Left lung (tissue), 10 donors: ENCODE measurements around the gene TNFAIP8. TPM values are rescaled to one million over a fixed set of nuclear protein-coding genes. Genes with fewer than 3 reads are reported as not detected.
A peak's percentile ranks its signal among the peaks of the same experiment; 100 is the strongest.

Experiments used
- ATAC-seq: fragments of 200-7000 bp; cut with Tn5 transposase; one replicate; pipeline ENCODE4 v1.9.1; 2020; ENCODE audit warnings: moderate library complexity
- DNase-seq, 4 donors: peaks; one replicate each; pipeline ENCODE4 v3.0.0-alpha.2; 2013 to 2020
- H3K27ac ChIP-seq, 2 donors: fragments of 200-600 bp; sonication (generic) in 1 of 2; one replicate each; pipeline versions ENCODE4 v1.5.0 to v1.8.0; 2020 to 2021
- H3K27me3 ChIP-seq, 2 donors: fragments of 200-600 bp; sonication (generic) in 1 of 2; one replicate each; pipeline versions ENCODE4 v1.5.0 to v1.8.0; 2020 to 2021
- H3K36me3 ChIP-seq, 2 donors: fragments of 200-600 bp; sonication (generic) in 1 of 2; one replicate each; pipeline versions ENCODE4 v1.5.0 to v1.8.0; 2020 to 2021
- H3K4me1 ChIP-seq, 2 donors: fragments of 200-600 bp; one replicate each; pipeline ENCODE4 v1.8.0; 2021
- H3K4me3 ChIP-seq, 2 donors: fragments of 200-600 bp; sonication (generic) in 1 of 2; one replicate each; pipeline versions ENCODE4 v1.5.0 to v1.8.0; 2020 to 2021; ENCODE audit warnings: mild to moderate bottlenecking in 1 of 2
- H3K9me3 ChIP-seq, 2 donors: fragments of 200-600 bp; sonication (generic) in 1 of 2; one replicate each; pipeline versions ENCODE4 v1.5.0 to v1.8.0; 2020 to 2021
- CTCF ChIP-seq, 2 donors: fragments of 200-600 bp; sonication (generic) in 1 of 2; IDR thresholded peaks; one replicate each; pipeline versions ENCODE4 v1.5.0 to v1.8.0; 2021; ENCODE audit warnings: antibody characterized with exemption in 2 of 2
- intact Hi-C, 2 donors: fragments of 100-400 bp; cut with DNase I; formaldehyde crosslinking; loops; one replicate each; pipeline versions ENCODE4 v1.11.2 to v1.14.2; 2022
- polyA plus RNA-seq, 6 donors: library from polyadenylated mRNA; unstranded; fragments of 120-200 nt; gene quantifications; one replicate each; pipeline ENCODE4 v1.2.1, GENCODE V29; 2013; ENCODE audit not compliant: insufficient read length in 6 of 6
- total RNA-seq, 2 donors: library from RNA; stranded (reverse); fragmentation: NEBNext Ultra II Directional; extraction: Animal tissue kit (Norgen Biotek cat#: 25700); gene quantifications; one replicate each; pipeline ENCODE4 v1.2.1, GENCODE V29; 2021
- donor health status: DM: no; HTN: yes; CAD: no.
- donor health status: DM: no; HTN: no; CAD: no.

TNFAIP8 gene
- total and polyA plus RNA-seq, 8 donors, result 15.6 to 31.6 (median 25.6) TPM

GRCh38 chr5:119312403-119312802 is 43.4 kb upstream of the TNFAIP8 start:
- TF ChIP-seq CTCF (IDR thresholded peaks at IDR 0.05), result no peak
- Histone ChIP-seq H3K9me3 (no peaks in the 10 kb centered on the region), H3K27me3 (no peaks in the 10 kb centered on the region), H3K4me1 (peaks cover 0 to 61% of the 10 kb centered on the region in 2 donors), H3K4me3 (no peak overlapping the region), H3K27ac (no peak overlapping the region), H3K36me3 (no peaks in the 10 kb centered on the region)
- intact Hi-C loops, result no loop called here
- ATAC-seq (no peak), DNase-seq (no peak)

- no peak for TF ChIP-seq CTCF (IDR thresholded peaks at IDR 0.05)
- DNase-seq (no peak), ATAC-seq (no peak)
- H3K4me3 ChIP-seq, result no peak overlapping the region
- peak overlapping the region in 1 of 2 donors; percentile 18 for H3K27ac ChIP-seq
- intact Hi-C loops, result no loop called here
- H3K27me3 ChIP-seq, result no peaks in the 10 kb centered on the region
- no peaks in the 10 kb centered on the region for H3K36me3 ChIP-seq
- peaks cover 0 to 54% of the 10 kb centered on the region in 2 donors for H3K4me1 ChIP-seq
- no peaks in the 10 kb centered on the region for H3K9me3 ChIP-seq
Observed at GRCh38 chr5:119313197-119313596, 42.6 kb upstream of the TNFAIP8 start.

GRCh38 chr5:119313658-119314605 is 41.9 kb upstream of the TNFAIP8 start:
- no peak overlapping the region for H3K27ac ChIP-seq
- peaks cover 0 to 47% of the 10 kb centered on the region in 2 donors for H3K4me1 ChIP-seq
- H3K4me3 ChIP-seq, result no peak overlapping the region
- H3K36me3 ChIP-seq, result no peaks in the 10 kb centered on the region
- ATAC-seq, result peak; percentile 12
- no peak for TF ChIP-seq CTCF (IDR thresholded peaks at IDR 0.05)
- no peaks in the 10 kb centered on the region for H3K27me3 ChIP-seq
- H3K9me3 ChIP-seq, result no peaks in the 10 kb centered on the region
- intact Hi-C loops, result no loop called here
- DNase-seq, result peak in 2 of 4 donors; percentile 77

- no peaks in the 10 kb centered on the region for H3K9me3 ChIP-seq
- peak overlapping the region in 1 of 2 donors; percentile 48 for H3K27ac ChIP-seq
- H3K27me3 ChIP-seq, result no peaks in the 10 kb centered on the region
- no peaks in the 10 kb centered on the region for H3K36me3 ChIP-seq
- intact Hi-C loops, result no loop called here
- H3K4me1 ChIP-seq, result peaks cover 0 to 40% of the 10 kb centered on the region in 2 donors
- DNase-seq (no peak), ATAC-seq (peak; percentile 66)
- TF ChIP-seq CTCF (IDR thresholded peaks at IDR 0.05), result peak in 1 of 2 donors; percentile 26
- no peak overlapping the region for H3K4me3 ChIP-seq
Observed at GRCh38 chr5:119315516-119315949, 40.3 kb upstream of the TNFAIP8 start.

GRCh38 chr5:119316086-119316485 is 39.7 kb upstream of the TNFAIP8 start:
- Histone ChIP-seq H3K4me1 (peaks cover 0 to 40% of the 10 kb centered on the region in 2 donors), H3K36me3 (no peaks in the 10 kb centered on the region), H3K27ac (peak overlapping the region in 1 of 2 donors; percentile 48), H3K9me3 (no peaks in the 10 kb centered on the region), H3K27me3 (no peaks in the 10 kb centered on the region), H3K4me3 (no peak overlapping the region)
- intact Hi-C loops, result no loop called here
- ATAC-seq, result no peak
- DNase-seq, result no peak
- no peak for TF ChIP-seq CTCF (IDR thresholded peaks at IDR 0.05)
